HG02970 (cell line): Measurements from ENCODE around the gene APMAP.

Experiments used
- ATAC-seq: cut with Tn5 transposase; IDR thresholded peaks from one replicate; pipeline ENCODE4 v1.9.1; 2021; ENCODE audit warnings: mild to moderate bottlenecking, moderate library complexity, moderate number of reproducible peaks; ENCODE audit not compliant: unreplicated experiment, low FRiP score

APMAP gene

GRCh38 chr20:24970754-24971153, 21.8 kb downstream of the APMAP start:
- ATAC-seq: no peak

- no peak for ATAC-seq
Observed at GRCh38 chr20:24970030-24970553, 22.5 kb downstream of the APMAP start.

DNA sequence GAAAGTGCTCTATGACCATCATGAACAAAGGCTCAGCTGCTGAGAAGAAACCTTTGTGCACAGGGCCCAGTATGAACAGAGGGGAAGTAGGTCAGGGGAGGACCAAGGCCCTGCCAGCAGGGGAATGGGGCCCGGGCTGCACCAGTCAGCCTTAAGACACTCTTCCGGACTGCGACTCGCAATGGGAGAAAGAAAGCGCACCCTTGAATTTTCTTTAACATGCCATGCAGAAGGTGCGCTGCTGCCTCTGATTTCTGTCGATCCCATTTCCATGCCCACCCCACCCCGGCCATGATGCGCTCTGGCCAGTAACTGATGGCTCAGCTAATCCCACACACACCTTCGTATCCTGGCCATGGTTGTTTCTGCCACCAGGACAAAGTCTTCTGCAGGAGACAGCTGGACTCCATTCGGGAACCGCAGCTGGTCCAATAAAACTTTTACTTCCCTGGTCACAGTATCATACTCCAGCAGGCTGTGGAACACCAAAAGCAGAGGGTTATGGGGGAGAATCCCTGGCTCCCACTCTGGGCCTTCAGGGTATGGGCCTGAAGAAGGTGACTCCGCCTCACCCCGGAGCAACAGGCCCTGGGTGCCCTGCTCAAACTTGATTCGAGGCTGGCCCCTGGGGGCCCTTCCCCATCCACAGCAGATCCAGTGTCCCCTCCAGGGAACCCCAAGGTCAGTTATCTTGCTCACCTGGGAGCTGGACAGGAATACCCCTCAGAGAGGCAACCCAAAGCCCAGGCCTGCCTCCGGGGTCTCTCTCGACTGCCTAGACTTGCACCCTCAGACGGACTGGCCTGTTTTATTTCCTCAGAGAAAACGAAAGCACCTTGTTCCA, 23.1 kb downstream of the APMAP start:
- no peak for ATAC-seq

DNA sequence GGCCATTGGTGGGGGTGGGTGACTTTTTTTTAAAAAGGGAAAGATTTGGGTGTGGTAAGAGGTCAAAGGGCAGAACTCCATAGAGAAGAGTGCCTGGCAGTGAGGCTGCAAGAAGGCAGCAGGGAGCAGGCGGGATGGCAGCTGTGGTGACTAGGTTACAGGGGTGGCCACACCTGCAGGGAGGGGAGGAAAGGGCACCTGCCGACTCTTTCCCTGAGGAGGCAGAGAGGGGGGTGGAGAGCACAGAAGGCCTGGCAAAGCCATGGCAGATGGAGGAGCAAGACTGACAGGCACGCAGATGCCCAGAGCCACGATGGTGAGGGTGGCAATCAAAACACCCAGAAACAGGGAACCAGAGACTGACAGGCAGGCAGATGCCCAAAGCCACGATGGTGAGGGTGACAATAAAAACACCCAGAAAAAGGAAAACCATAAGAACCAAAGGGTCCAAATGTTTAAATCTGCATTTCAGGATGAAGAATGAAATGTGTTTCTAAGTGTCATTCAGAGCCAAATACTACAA, 24.2 kb downstream of the APMAP start:
- ATAC-seq: no peak

DNA sequence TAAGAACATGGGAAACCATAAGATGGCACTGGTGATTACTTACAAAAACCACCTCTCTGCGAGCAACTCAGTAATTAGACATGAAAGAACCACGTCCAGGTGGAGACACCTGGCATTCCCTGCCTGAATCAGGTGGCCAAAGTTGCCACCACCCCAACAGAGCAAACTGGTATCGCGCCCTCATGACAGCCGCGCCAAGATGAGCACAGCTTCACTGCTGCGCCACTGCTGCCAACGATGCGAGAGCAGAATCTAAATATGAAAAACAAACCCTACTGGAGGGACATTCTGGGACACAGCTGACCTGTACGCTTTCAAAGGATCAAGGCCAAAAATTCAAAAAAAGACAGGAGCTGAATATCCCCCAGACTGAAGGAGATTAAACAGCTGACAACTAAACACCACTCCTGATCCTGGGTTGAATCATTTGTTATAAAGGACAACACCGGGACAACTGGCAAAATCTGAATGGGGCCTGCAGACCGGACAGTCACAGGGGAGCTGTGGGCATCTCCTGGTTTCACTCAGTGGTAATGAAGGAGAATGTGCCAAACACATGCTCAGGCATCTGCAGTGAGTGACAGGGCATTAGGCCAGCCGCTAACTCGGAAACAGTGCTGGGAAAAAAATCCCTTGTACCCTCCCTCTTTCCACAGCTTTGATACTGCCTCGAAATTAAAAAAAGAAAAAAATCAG, 26.1 kb downstream of the APMAP start:
- no peak for ATAC-seq

- ATAC-seq: no peak
Observed at GRCh38 chr20:24965065-24965919, 27.3 kb downstream of the APMAP start.

DNA sequence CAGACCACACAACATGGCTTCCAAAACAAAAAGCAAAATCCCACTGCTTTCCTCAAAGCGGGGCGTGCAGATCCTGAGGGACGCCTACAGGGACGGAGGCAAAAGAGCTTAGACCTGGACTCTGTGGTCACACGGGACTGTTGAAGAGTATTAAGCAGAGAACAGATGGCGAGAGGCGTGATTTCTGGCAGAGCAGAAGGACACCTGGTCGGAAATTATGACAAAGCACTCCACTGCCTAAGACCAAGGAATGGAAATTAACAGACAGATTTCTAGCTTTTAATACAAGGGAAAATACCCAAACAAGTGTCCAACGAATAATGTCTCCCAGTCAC, 28.1 kb downstream of the APMAP start:
- no peak for ATAC-seq

GRCh38 chr20:24963672-24964505, 28.7 kb downstream of the APMAP start:
- no peak for ATAC-seq

GRCh38 chr20:24962510-24962909, 30.0 kb downstream of the APMAP start:
- ATAC-seq: no peak

GRCh38 chr20:24962182-24962492, 30.4 kb downstream of the APMAP start:
- no peak for ATAC-seq

- ATAC-seq: no peak
Observed at GRCh38 chr20:24961384-24962181, 31.0 kb downstream of the APMAP start.

DNA sequence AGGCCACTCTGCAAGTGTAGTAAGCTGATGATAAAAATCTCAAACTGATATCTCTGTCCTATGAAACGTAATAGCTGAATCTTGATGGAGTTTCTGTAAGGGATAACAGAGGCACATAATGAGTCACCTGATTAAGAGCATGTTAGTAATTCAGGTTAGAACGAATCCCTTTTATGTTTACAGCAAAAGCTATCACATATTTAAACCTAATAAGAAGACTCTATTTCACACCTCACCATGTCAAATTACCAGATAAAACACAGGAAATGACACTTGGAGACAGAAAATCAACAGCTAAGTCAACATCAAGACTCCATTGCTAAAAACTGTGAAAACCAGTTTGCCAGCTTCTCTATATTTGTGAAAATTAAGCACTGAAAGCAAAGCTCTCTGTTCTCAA, 31.7 kb downstream of the APMAP start:
- ATAC-seq: no peak

DNA sequence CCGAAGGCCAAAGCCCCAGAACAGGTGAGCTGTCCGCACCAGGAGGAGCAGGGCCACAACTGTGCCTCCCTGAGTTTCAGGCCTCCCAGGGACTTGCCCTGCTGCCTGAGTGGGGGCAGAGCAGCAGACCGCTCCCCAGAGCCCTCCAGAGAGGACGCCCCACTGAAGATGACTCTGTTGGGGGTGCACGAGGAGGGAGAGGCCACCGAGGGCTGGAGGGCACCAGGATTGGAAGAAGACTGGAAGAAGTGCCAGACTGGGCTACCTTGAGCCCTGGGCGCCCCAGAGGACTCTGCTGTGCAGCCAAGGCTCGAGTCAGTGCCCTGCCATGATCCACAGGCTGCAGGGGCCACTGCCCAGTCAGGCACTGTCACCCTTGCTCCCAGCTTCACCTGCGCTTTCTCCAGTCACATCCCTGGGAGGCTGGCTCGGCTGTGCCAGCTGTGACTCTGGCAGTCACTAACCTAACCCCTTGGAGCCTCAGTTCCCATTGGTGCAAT, 32.2 kb downstream of the APMAP start:
- no peak for ATAC-seq

DNA sequence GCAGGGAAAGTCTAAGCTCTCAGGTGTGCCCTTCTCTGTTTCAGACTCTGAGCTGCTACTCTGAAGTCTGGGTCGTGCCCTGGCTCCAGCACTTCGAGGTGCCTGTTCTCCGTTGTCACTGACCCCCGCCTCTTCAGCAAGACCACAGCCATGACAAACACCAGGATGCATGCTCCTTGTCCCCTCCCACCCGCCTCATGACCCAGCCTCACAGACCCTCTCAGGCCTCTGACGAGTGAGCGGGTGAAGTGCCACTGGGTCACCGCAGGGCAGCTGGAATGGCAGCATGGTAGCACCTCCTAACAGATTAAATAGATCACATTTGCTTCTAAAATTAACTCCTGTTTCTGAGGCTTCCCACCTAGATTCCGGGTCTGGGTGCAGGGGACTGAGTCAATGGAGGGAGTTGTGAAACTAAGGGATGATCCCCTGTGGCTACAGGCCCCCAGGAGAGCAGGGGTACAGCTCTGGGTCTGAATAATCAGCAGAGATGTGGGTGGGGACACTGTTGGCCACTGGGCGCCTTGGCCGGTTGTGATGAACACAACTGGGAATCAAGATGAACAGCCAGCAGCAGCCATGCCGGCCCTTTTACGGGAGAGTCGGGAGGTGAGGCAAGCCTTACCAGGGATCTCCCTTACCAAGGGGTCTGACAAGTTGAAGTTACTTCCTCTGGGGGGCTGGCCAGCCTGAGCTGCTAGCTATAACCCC, 32.8 kb downstream of the APMAP start:
- ATAC-seq: no peak

DNA sequence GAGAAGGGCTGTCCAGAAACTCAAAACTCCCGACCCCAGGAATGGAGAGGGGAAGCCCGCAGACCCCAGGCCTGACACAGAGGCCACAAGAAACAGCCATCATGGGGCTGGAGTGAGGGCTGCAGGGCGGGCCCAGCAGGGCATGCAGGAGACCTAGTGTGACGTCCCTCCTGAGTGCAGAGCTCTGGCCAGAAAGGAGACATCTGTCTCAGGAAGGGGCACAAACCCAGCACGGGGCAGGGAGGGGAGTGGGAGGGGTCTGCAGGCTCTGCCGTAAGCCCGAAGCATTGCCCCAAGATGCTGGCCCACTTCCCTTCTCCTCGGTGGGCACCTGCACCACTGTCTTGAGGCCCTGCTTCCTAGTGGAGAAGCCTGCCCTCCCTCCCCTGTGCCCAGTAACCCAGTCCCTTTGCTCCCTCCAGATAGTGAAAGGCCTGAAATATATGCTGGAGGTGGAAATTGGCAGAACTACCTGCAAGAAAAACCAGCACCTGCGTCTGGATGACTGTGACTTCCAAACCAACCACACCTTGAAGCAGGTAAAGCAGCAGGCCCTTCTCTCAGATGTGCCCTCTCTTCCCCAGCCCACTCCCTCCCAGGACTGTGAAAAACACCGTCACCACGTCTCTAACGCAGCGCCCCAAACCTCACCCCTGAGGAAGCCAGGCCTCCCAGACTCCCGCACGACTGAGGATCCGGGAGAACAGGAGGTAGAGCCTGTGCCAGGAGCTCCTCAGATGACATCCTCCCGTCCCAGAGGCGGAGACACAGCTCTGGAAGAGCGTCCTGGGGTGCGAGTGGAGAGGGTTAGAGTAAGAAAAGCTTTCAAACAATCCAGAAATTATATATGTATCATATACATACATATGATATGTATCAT, 33.8 kb downstream of the APMAP start:
- no peak for ATAC-seq

DNA sequence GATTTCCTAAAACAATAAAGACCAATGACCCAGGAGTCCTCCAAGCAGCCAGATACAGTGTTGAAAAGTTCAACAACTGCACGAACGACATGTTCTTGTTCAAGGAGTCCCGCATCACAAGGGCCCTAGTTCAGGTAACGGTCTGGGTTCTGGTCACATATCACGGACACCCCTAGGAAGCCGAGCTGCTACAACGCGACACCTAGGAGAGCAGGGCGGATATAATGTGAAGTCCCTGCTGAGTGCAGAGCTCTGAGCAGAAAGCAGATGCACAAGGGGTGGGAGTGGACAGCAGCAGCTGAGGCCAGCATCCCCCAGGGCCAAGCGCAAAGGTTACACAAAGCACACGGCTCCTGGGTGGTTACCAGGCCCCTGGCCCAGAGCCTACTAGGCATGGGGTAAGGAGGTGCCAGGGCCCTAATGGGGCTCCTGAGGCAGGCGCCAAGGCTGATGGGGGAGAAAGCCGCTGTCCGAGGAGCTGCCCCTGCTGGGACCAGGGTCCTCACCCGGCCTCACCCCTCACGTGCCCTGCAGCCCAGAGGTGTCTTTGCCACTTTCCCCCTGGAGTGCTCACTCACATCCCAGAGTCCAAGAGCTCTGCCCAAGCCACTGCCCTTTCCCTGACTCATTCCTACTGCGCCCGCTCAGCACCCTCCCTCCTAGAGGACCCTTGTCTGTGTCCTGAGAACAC, 35.1 kb downstream of the APMAP start:
- ATAC-seq: no peak
